H7 (cell line): ENCODE measurements around the gene FSCN2. TPM values are rescaled to one million over a fixed set of nuclear protein-coding genes. Genes with fewer than 3 reads are reported as not detected.

Source experiments
- DNase-seq: peaks from one replicate; pipeline ENCODE4 v3.0.0; 2012
- H3K27me3 ChIP-seq: 2 replicates; pipeline ENCODE4 v1.6.0; 2011; ENCODE audit warnings: mild to moderate bottlenecking, low read length; ENCODE audit not compliant: control insufficient read depth, insufficient read depth
- H3K36me3 ChIP-seq: replicated peaks from 2 replicates; pipeline ENCODE4 v1.5.1; 2011; ENCODE audit warnings: low read length; ENCODE audit not compliant: control insufficient read depth, insufficient read depth
- H3K4me3 ChIP-seq: 2 replicates; pipeline ENCODE4 v1.5.1; 2011; ENCODE audit warnings: low read depth, mild to moderate bottlenecking, control low read depth, low read length, moderate library complexity; ENCODE audit not compliant: insufficient read depth
- total RNA-seq: library from RNA; depleted of rRNA; stranded (reverse); fragments of >200 nt; shearing (Covaris generic); gene quantifications from 2 replicates; pipeline ENCODE4 v1.2.3, GENCODE V29; 2014

Gene FSCN2
- total RNA-seq, 1 experiment from 2014 or later = not detected

DNA sequence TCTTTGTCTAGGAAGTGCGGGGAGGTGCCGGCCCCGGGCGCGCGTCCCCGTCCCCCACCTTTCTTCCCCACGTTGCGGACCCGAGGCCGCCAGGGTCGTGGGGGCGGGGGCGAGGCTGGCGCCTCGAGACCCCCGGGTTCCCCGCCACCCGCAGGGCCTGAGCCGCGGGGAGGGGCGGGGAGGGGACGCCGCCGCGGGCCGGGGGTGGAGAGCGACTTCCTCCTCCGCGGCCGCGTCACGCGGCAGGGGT, 13.8 kb upstream of the FSCN2 start:
- H3K36me3 ChIP-seq = peaks cover 25% of the 10 kb centered on the region
- peak overlapping the region; percentile 81 for H3K4me3 ChIP-seq
- peak; percentile 89 for DNase-seq
- H3K27me3 ChIP-seq = peaks cover 8% of the 10 kb centered on the region

- DNase-seq = peak; percentile 94
- peak overlapping the region; percentile 81 for H3K4me3 ChIP-seq
- H3K27me3 ChIP-seq = peaks cover 13% of the 10 kb centered on the region
- H3K36me3 ChIP-seq = peaks cover 23% of the 10 kb centered on the region
Observed at GRCh38 chr17:81514739-81515529, 13.2 kb upstream of the FSCN2 start.

GRCh38 chr17:81515530-81516041, 12.6 kb upstream of the FSCN2 start:
- peak; percentile 65 for DNase-seq
- Histone ChIP-seq H3K27me3 (peaks cover 18% of the 10 kb centered on the region), H3K36me3 (peaks cover 17% of the 10 kb centered on the region), H3K4me3 (peak overlapping the region; percentile 81)

DNA sequence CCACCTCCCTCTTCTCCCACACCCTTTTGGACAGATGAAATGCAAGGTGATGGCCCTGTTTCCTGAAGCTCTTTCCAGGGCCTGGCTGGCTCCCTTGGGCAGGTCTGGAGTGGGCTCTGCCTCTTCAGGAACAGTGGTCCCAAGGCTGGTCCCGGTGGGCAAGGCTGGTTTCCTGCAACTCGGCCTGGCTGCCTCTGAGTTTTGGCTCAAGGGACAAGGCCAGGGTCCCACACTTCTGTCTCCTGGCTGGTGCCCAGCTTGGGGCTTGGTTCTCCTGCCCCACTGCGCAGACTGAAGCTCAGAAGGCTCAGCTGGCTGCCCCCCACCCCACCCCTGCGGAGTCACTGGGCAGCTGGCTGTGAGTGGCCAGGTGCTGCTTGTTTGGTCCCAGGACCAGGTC, 11.7 kb upstream of the FSCN2 start:
- Histone ChIP-seq H3K36me3 (peaks cover 8% of the 10 kb centered on the region), H3K27me3 (peaks cover 18% of the 10 kb centered on the region), H3K4me3 (0 out of 2 replicates have a peak overlapping the region, but pooled peaks have one; percentile 81)
- DNase-seq = no peak

DNA sequence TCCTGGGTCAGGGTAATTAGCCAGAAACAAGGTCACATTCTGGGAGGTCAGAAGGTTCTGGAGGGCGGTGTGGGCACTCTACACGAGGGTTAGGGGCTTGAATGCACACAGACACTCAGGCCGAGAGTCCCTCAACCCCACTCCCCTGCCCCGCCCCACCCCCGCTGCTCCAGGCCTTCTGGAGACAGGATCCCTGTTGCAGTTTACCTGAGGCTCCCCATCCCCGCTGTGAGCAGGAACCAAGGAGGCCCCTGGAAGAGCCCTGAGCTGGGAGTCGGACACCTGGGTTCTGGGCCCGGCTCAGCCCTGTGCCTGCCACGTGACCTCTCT, 11.2 kb upstream of the FSCN2 start:
- Histone ChIP-seq H3K27me3 (peaks cover 18% of the 10 kb centered on the region), H3K36me3 (peaks cover 3% of the 10 kb centered on the region), H3K4me3 (no peak overlapping the region)
- no peak for DNase-seq

GRCh38 chr17:81517339-81518112, 10.7 kb upstream of the FSCN2 start:
- peaks cover 18% of the 10 kb centered on the region for H3K27me3 ChIP-seq
- no peak overlapping the region; the same call in 1 of the 2 replicates for H3K4me3 ChIP-seq

DNA sequence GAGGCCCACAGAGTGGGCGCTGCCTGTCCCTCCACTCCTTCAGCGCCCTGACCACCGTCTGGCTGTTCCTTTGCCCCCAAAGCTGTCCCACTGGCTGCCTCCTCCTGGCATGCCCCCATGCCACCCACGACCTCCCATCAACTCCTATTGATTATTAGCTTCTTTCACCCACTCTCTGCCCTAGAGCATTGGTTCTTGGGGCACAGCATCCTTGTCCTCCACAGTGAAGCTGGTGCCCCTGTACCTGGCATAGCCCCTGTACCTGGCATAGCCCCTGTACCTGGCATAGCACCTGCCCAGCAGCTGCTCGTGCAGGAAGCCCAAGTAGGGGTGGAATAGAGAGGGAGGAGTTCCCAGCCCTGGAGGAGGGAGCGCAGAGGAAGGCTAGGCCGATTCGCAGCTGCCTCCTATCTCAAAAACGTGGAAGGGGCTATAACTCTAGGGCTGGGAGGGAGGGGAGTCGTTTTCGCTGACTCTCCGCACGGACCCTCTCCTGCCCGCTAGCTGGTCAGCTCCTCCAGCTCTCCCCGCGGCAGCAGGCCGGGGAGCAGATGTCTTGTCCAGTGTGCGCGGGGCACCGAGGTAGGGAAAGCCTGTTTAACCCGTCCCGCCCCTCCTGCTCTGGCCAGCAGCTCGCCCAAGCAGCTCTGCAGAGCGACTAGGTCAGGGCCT, 9.9 kb upstream of the FSCN2 start:
- peaks cover 1% of the 10 kb centered on the region; the same call in 1 of the 2 replicates for H3K36me3 ChIP-seq
- peak; percentile 81 for DNase-seq
- peak overlapping the region; percentile 52 for H3K4me3 ChIP-seq
- peaks cover 18% of the 10 kb centered on the region for H3K27me3 ChIP-seq

More at GRCh38 chr17:81517339-81518112, 10.7 kb upstream of the FSCN2 start:
- DNase-seq = peak; percentile 80
- H3K36me3 ChIP-seq = peaks cover 1% of the 10 kb centered on the region; the same call in 1 of the 2 replicates

GRCh38 chr17:81518785-81519283, 9.3 kb upstream of the FSCN2 start:
- H3K27me3 ChIP-seq = peaks cover 18% of the 10 kb centered on the region

GRCh38 chr17:81519284-81520020, 8.7 kb upstream of the FSCN2 start:
- Histone ChIP-seq H3K36me3 (peaks cover 1% of the 10 kb centered on the region; the same call in 1 of the 2 replicates), H3K4me3 (peak overlapping the region; percentile 52), H3K27me3 (peaks cover 18% of the 10 kb centered on the region)
- DNase-seq = peak; percentile 93

More at GRCh38 chr17:81518785-81519283, 9.3 kb upstream of the FSCN2 start:
- Histone ChIP-seq H3K36me3 (peaks cover 1% of the 10 kb centered on the region; the same call in 1 of the 2 replicates), H3K4me3 (peak overlapping the region; percentile 52)
- DNase-seq = peak; percentile 88

DNA sequence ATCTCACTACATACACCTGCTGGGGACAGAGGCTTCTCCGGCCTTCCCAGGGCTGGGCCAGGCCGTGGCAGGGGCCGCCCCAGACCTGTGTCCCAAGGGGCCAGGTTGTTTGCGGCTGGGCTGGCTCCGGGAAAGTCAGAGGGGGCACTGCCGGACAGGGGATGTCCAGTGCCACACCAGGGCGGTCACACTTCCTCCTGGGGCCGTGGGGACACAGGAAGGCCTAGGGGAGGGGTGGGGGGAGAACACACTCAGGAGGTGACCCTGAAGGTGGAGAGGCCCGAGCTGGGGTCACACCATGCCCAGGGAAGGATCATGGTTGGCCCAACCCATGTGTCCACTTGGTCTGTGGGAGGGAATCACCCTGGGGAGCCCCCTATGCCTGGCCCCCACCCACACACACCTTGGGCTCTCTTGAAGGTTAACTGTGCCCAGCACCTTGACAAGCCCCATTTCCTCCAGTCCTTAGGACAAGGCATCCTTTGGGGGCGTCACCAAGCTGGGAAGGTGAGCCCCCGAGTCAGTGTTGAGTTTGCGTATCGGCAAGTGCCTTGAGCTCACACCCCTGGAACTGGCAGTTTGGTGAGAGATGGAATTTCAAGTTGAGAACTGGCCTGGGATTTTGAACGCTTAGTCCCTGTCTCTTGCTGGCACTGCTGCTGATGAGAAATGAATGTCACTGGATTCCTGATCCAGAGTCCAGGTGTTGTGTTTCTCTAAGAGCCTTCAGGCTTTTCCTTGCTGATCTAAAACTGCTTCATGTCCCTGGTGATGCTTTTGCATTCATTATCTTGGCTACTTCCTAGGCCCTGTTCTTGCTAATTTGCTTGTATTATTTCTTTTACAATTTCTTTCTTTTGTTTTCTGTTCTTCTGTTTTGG, 7.9 kb upstream of the FSCN2 start:
- H3K36me3 ChIP-seq = peaks cover 1% of the 10 kb centered on the region; the same call in 1 of the 2 replicates
- peak overlapping the region; percentile 52; the same call in 1 of the 2 replicates for H3K4me3 ChIP-seq
- H3K27me3 ChIP-seq = peaks cover 18% of the 10 kb centered on the region
- DNase-seq = no peak

DNA sequence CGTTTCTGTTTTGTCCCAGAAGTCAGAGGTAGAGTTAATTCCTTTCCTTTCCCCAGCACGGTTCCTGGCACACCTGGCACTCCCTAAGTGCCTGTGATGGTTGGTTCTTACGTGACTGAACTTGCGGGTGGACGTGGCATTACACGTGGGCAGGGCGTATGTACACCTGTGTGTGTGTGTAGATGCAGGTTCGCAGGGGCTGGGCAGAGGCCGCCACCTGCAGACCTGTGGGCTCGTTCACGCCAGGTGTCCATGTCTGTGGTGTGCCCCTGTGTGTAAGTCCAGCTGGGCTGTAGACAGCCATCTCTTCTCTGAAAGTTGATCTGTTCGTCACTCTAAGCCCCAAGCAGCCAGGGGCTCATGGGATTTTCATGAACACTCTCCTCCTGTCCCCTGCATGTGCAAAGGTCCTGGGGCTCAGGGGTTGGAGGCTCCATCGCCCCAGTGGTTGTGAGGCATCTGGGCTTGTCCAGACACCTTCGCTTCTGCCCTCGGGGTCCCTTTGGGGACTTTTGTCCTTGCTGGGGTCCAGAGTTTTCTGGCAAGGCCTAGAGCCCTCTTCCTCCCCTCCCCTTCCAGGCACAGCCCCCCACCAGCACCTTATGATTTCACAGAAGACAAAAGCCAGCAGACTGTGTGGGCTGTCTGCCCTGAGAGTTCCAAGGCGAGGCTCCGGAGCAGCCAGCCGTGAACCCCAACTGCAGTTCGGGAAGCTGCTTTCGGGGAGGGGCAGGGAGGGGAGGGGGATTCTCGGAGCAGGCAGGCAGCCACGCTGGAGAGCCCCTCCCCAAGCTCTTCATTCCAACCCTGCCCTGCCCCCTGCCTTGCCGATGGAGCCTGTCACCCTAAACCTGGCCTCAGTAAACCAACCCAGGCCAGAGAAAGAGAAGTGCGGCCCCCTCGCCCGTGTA, 5.4 kb upstream of the FSCN2 start:
- no peaks in the 10 kb centered on the region for H3K36me3 ChIP-seq
- no peak overlapping the region for H3K4me3 ChIP-seq
- DNase-seq = peak; percentile 94
- peaks cover 18% of the 10 kb centered on the region for H3K27me3 ChIP-seq

- Histone ChIP-seq H3K27me3 (peaks cover 18% of the 10 kb centered on the region), H3K4me3 (no peak overlapping the region), H3K36me3 (no peaks in the 10 kb centered on the region)
- DNase-seq = no peak
Observed at GRCh38 chr17:81523402-81524038, 4.7 kb upstream of the FSCN2 start.
